Panc1 (cell line): Measurements from ENCODE around the gene HNRNPC.

Source experiments
- CTCF ChIP-seq: fragments of 450-650 bp; IDR thresholded peaks from 2 replicates; pipeline ENCODE4 v1.5.1; 2017; ENCODE audit warnings: mild to moderate bottlenecking
- SIN3A ChIP-seq: IDR thresholded peaks from 2 replicates; pipeline ENCODE4 v1.6.1; 2012; ENCODE audit warnings: low read depth, mild to moderate bottlenecking, low read length, moderate library complexity, borderline replicate concordance; ENCODE audit not compliant: insufficient read depth
- TCF7L2 ChIP-seq: IDR thresholded peaks from 2 replicates; pipeline ENCODE4 v1.6.1; 2011; ENCODE audit warnings: mild to moderate bottlenecking, low read depth, low read length, inconsistent platforms

DNA sequence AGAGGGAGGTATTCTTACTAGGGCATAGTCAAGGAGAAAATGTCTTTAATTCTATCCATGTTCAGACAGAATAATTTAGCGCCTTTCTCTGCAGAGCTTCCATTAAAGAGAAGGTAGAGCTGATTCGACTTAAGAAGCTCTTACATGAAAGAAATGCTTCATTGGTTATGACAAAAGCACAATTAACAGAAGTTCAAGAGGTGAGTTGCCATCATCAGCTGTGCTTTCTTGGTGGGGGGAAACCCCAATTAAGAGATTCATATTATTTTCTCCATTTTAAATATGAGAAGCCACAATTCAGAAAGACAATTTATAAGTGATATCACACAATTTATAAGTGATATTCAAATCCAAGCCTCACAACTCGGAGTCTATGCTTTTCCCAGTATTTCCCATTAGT is 38.4 kb upstream of the HNRNPC start:
- no peak for TF ChIP-seq TCF7L2
- TF ChIP-seq CTCF = no peak
- no peak for TF ChIP-seq SIN3A
